Small intestine (tissue), 7 donors: ENCODE measurements around the gene NHS. TPM values are rescaled to one million over a fixed set of nuclear protein-coding genes. Genes with fewer than 3 reads are reported as not detected.

Experiments
- DNase-seq, 2 donors: peaks; one replicate each; pipeline versions ENCODE4 v3.0.0 to v3.0.0-alpha.2; 2013
- FAIRE-seq: peaks from 2 replicates; lab custom pipeline; 2012; peaks lifted over from hg19 to GRCh38; lab: Jason Lieb, UNC
- H3K27ac ChIP-seq, 3 donors: one replicate each; pipeline ENCODE4 v1.5.1; 2013; ENCODE audit warnings: low read length in 2 of 3, mild to moderate bottlenecking in 2 of 3, control low read depth in 1 of 3, inconsistent platforms in 1 of 3, low read depth in 1 of 3, moderate library complexity in 1 of 3
- H3K27me3 ChIP-seq, 3 donors: one replicate each; pipeline ENCODE4 v1.6.1; 2013; ENCODE audit warnings: low read length in 3 of 3, inconsistent platforms in 1 of 3; ENCODE audit not compliant: control insufficient read depth in 3 of 3, insufficient read depth in 3 of 3
- H3K36me3 ChIP-seq, 3 donors: one replicate each; pipeline ENCODE4 v1.6.1; 2013; ENCODE audit warnings: low read length in 3 of 3, inconsistent platforms in 1 of 3, low read depth in 1 of 3, mild to moderate bottlenecking in 1 of 3, moderate library complexity in 1 of 3; ENCODE audit not compliant: control insufficient read depth in 3 of 3, insufficient read depth in 2 of 3
- H3K4me1 ChIP-seq, 3 donors: one replicate each; pipeline ENCODE4 v1.6.1; 2013; ENCODE audit warnings: low read length in 2 of 3, inconsistent platforms in 1 of 3, low read depth in 1 of 3, mild to moderate bottlenecking in 1 of 3, moderate library complexity in 1 of 3; ENCODE audit not compliant: control insufficient read depth in 3 of 3, insufficient read depth in 2 of 3
- H3K4me3 ChIP-seq, 3 donors: one replicate each; pipeline ENCODE4 v1.5.1; 2013; ENCODE audit warnings: low read length in 3 of 3, control low read depth in 1 of 3, inconsistent platforms in 1 of 3, low read depth in 1 of 3, mild to moderate bottlenecking in 1 of 3, moderate library complexity in 1 of 3
- H3K9me3 ChIP-seq, 2 donors: one replicate each; pipeline ENCODE4 v1.6.1; 2013; ENCODE audit warnings: low read depth in 1 of 2, low read length in 1 of 2; ENCODE audit not compliant: control insufficient read depth in 2 of 2, insufficient read depth in 1 of 2
- WGBS, 3 donors: extraction: QIAGEN DNeasy Blood & Tissue Kit; methylation state at CpG; one replicate each; pipeline ENCODE4 v1.1.7; 2013; 5-methylcytosine and 5-hydroxymethylcytosine counted together
- polyA plus RNA-seq, 4 donors: library from polyadenylated mRNA; stranded (reverse) in 3 of 4; unstranded in 1 of 4; fragments of 200-250 nt in 3 of 4; fragments of 120-200 nt in 1 of 4; gene quantifications; one replicate each; pipeline versions ENCODE4 v1.2.1 to v1.2.3, GENCODE V29; 2013
- donor health status: healthy with polysubstance abuse.
- donor health status: control.
- donor health status: control.
- donor health status: Bipolar disorder and iron deficiency.
- donor health status: healthy.

NHS gene
- polyA plus RNA-seq, 4 donors, result under 0.01 to 5.8 (median 0.79) TPM

- peak in 1 of 2 donors; percentile 34 for DNase-seq
- Histone ChIP-seq H3K27ac (peak overlapping the region in 1 of 3 donors; percentile 48), H3K36me3 (no peaks in the 10 kb centered on the region), H3K27me3 (no peaks in the 10 kb centered on the region), H3K9me3 (no peaks in the 10 kb centered on the region), H3K4me1 (peaks cover 0 to 9% (median 0%) of the 10 kb centered on the region in 3 donors), H3K4me3 (no peak overlapping the region)
- no peak for FAIRE-seq
- 38 to 44% (median 43%) methylated on average over 6 of the region's 6 CpGs for WGBS, 3 donors
These were observed 205.6 kb downstream of the NHS start for GRCh38 chrX:17580539-17581152.

- Histone ChIP-seq H3K27ac (no peak overlapping the region), H3K27me3 (no peaks in the 10 kb centered on the region), H3K4me3 (no peak overlapping the region), H3K4me1 (peaks cover 0 to 9% (median 0%) of the 10 kb centered on the region in 3 donors), H3K9me3 (no peaks in the 10 kb centered on the region), H3K36me3 (no peaks in the 10 kb centered on the region)
- no peak for FAIRE-seq
- WGBS, 3 donors, result 47 to 69% (median 62%) methylated on average over 5 of the region's 5 CpGs
- no peak for DNase-seq
These were observed 206.6 kb downstream of the NHS start for GRCh38 chrX:17581641-17582040.

- Histone ChIP-seq H3K9me3 (no peaks in the 10 kb centered on the region), H3K4me1 (peaks cover 0 to 9% (median 0%) of the 10 kb centered on the region in 3 donors), H3K27ac (no peak overlapping the region), H3K27me3 (no peaks in the 10 kb centered on the region), H3K36me3 (no peaks in the 10 kb centered on the region), H3K4me3 (no peak overlapping the region)
- FAIRE-seq (no peak), DNase-seq (no peak)
- 8 to 35% (median 31%) methylated on average over 4 of the region's 4 CpGs for WGBS, 3 donors
These were observed 209.3 kb downstream of the NHS start for GRCh38 chrX:17584248-17584681.

GRCh38 chrX:17585006-17585405 lies 210.0 kb downstream of the NHS start:
- FAIRE-seq, result no peak
- no peak for DNase-seq
- H3K27ac ChIP-seq, result no peak overlapping the region
- no peaks in the 10 kb centered on the region for H3K27me3 ChIP-seq
- H3K36me3 ChIP-seq, result no peaks in the 10 kb centered on the region
- 23 to 60% (median 38%) methylated on average over 3 of the region's 3 CpGs for WGBS, 3 donors
- peaks cover 0 to 9% (median 0%) of the 10 kb centered on the region in 3 donors for H3K4me1 ChIP-seq
- H3K9me3 ChIP-seq, result no peaks in the 10 kb centered on the region
- H3K4me3 ChIP-seq, result no peak overlapping the region

- H3K4me3 ChIP-seq, result no peak overlapping the region
- H3K27me3 ChIP-seq, result no peaks in the 10 kb centered on the region
- H3K4me1 ChIP-seq, result peaks cover 0 to 3% (median 0%) of the 10 kb centered on the region in 3 donors
- H3K36me3 ChIP-seq, result no peaks in the 10 kb centered on the region
- H3K9me3 ChIP-seq, result no peaks in the 10 kb centered on the region
- no peak overlapping the region for H3K27ac ChIP-seq
- FAIRE-seq (no peak), DNase-seq (no peak)
- 71 to 93% (median 89%) methylated on average over 6 of the region's 6 CpGs for WGBS, 3 donors
These were observed 212.4 kb downstream of the NHS start for GRCh38 chrX:17587366-17587765.

GRCh38 chrX:17588303-17588702 lies 213.3 kb downstream of the NHS start:
- Histone ChIP-seq H3K9me3 (no peaks in the 10 kb centered on the region), H3K4me3 (no peak overlapping the region), H3K4me1 (peaks cover 0 to 3% (median 0%) of the 10 kb centered on the region in 3 donors), H3K27me3 (no peaks in the 10 kb centered on the region), H3K27ac (no peak overlapping the region), H3K36me3 (no peaks in the 10 kb centered on the region)
- DNase-seq, result no peak
- WGBS, 3 donors, result 49 to 82% (median 56%) methylated on average over 2 to 3 of the region's 3 CpGs
- no peak for FAIRE-seq

GRCh38 chrX:17590892-17591740 lies 216.1 kb downstream of the NHS start:
- Histone ChIP-seq H3K4me3 (no peak overlapping the region), H3K9me3 (no peaks in the 10 kb centered on the region), H3K27ac (peak overlapping the region in 2 of 3 donors; percentile 7 to 30), H3K27me3 (no peaks in the 10 kb centered on the region), H3K36me3 (no peaks in the 10 kb centered on the region), H3K4me1 (peaks cover 0 to 20% (median 5%) of the 10 kb centered on the region in 3 donors)
- 25 to 31% (median 26%) methylated on average over 9 of the region's 9 CpGs for WGBS, 3 donors
- DNase-seq (peak; percentile 60 to 68), FAIRE-seq (no peak)

GRCh38 chrX:17591741-17592110 lies 216.7 kb downstream of the NHS start:
- Histone ChIP-seq H3K4me1 (peaks cover 0 to 26% (median 11%) of the 10 kb centered on the region in 3 donors), H3K27ac (peak overlapping the region in 2 of 3 donors; percentile 4 to 28), H3K27me3 (no peaks in the 10 kb centered on the region), H3K9me3 (no peaks in the 10 kb centered on the region), H3K36me3 (no peaks in the 10 kb centered on the region), H3K4me3 (no peak overlapping the region)
- WGBS, 3 donors, result 17 to 34% (median 23%) methylated on average over 4 of the region's 4 CpGs
- FAIRE-seq (no peak), DNase-seq (no peak)
